Measurements from ENCODE around the gene LRRC25. TPM values are rescaled to one million over a fixed set of nuclear protein-coding genes. Genes with fewer than 3 reads are reported as not detected.
"Not testable (repeated sequence)": the region's sequence is repeated elsewhere in the genome, so short reads cannot be mapped to it uniquely, and the experiment has no call there.

The LRRC25 gene
- total RNA-seq, 1 experiment from 2014 or later = 0.12 TPM

DNA sequence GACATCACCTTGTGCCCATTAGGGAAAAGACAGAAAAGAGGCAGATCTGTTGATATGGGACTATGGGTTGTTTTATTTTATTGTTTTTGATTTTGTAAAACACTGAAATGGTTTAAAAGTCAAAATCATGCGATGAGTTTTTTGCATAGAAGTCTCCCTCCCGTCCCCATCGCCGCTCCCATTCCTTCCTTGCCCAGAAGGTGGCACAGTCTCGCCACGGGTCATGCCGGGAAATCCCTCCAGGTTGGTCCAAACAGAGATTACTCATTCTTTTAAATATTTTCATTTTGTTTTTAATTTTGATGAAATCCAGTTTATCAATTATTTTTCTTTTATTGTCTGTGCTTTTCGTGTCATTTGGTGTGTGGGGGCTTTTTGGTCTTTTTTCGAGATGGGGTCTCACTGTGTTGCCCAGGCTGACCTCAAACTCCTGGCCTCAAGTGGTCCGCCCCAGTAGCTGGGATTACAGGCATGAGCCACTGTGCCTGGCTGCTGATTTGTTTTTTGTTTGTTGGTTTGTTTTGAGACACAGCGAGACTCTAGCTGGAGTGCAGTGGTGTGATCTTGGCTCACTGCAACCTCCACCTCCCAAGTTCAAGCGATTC lies 47.8 kb downstream of the LRRC25 start:
- H3K36me3 ChIP-seq (ENCODE audit: control insufficient read depth in 1 of 2, insufficient read depth in 2 of 2, low read length in 2 of 2) = no peaks in the 10 kb centered on the region
- ATAC-seq (peak; percentile 83), DNase-seq (ENCODE audit: low read depth, low spot score) (no peak)
- ChIA-PET RAD21 (ENCODE audit: low non-redundant PET in 1 of 2, low total read pairs in 2 of 2, uncharacterized antibody in 2 of 2, unreplicated experiment in 2 of 2) (interaction anchor here in 1 of 2 experiments (1.7 kb wide), 1 partner anchor 61 kb away, joined by 4 read pairs; no protein-coding TSS in a partner anchor), POLR2A (interaction anchor here (0.6 to 1.9 kb wide), 8 partner anchors 23 to 70 kb away, joined by 3 to 13 read pairs (median 3); partner anchors contain the start of gene GDF15), CTCF (interaction anchor here (0.6 to 2.0 kb wide), 14 partner anchors 9 to 90 kb away, joined by 3 to 18 read pairs (median 3); partner anchors contain the start of genes GDF15 and SSBP4)
- H3K9me2 ChIP-seq (ENCODE audit: insufficient read depth) = no peaks in the 10 kb centered on the region
- no peak overlapping the region for H3K4me3 ChIP-seq (replicated peaks in 1 of 2; ENCODE audit: low read depth in 1 of 2, low read length in 2 of 2)
- no peaks in the 10 kb centered on the region for H3K79me2 ChIP-seq (ENCODE audit: insufficient read depth, low read length)
- no peaks in the 10 kb centered on the region for H3K27me3 ChIP-seq (ENCODE audit: insufficient read depth, low read length)
- TF ChIP-seq SIN3A (IDR thresholded peaks at IDR 0.05; ENCODE audit: low read depth) = no peak
- TF ChIP-seq EZH2phosphoT487 (IDR thresholded peaks at IDR 0.05; ENCODE audit: borderline replicate concordance) = no peak
- no peak for TF ChIP-seq SP1 (IDR thresholded peaks at IDR 0.05; ENCODE audit: low read depth)
- TF ChIP-seq POLR2A (IDR thresholded peaks at IDR 0.05; ENCODE audit: borderline replicate concordance, extremely low read depth, insufficient read depth, insufficient read length) = no peak
- TF ChIP-seq RAD21 (IDR thresholded peaks at IDR 0.05; ENCODE audit: low read depth) = peak; percentile 95
- peak; percentile 86 to 93 (median 89); a peak in 5 of 6 replicates for TF ChIP-seq CTCF (IDR thresholded peaks at IDR 0.05 in 2 of 3, conservative IDR thresholded peaks at IDR 0.05 in 1 of 3; ENCODE audit: borderline replicate concordance in 1 of 3, insufficient read depth in 1 of 3, low read depth in 2 of 3, low read length in 2 of 3)
- intact Hi-C loops (cut with micrococcal nuclease) = loop anchor here (1.0 to 2.0 kb wide), 2 partner anchors 37 to 61 kb away; partner anchors contain the start of gene GDF15
- H3K4me2 ChIP-seq (ENCODE audit: low read length) = no peak overlapping the region; the same call in 1 of the 2 replicates
- no peak overlapping the region for H3K9ac ChIP-seq (ENCODE audit: low read length)
- H4K20me1 ChIP-seq (ENCODE audit: insufficient read depth) = no peaks in the 10 kb centered on the region
- no peak overlapping the region for H3K27ac ChIP-seq (ENCODE audit: low read depth, low read length)
- H3K4me1 ChIP-seq (ENCODE audit: control insufficient read depth in 1 of 2, insufficient read depth in 2 of 2, low read length in 2 of 2) = peaks cover 28 to 37% of the 10 kb centered on the region in 2 experiments
- H2AFZ ChIP-seq (ENCODE audit: low read depth, low read length, poor library complexity, severe bottlenecking) = no peak overlapping the region
- BruUV-seq (replicated peaks) = no TSS peak
- no peaks in the 10 kb centered on the region for H3K9me3 ChIP-seq (ENCODE audit: control insufficient read depth in 1 of 2, insufficient read depth in 1 of 2, low read depth in 1 of 2, low read length in 2 of 2)

DNA sequence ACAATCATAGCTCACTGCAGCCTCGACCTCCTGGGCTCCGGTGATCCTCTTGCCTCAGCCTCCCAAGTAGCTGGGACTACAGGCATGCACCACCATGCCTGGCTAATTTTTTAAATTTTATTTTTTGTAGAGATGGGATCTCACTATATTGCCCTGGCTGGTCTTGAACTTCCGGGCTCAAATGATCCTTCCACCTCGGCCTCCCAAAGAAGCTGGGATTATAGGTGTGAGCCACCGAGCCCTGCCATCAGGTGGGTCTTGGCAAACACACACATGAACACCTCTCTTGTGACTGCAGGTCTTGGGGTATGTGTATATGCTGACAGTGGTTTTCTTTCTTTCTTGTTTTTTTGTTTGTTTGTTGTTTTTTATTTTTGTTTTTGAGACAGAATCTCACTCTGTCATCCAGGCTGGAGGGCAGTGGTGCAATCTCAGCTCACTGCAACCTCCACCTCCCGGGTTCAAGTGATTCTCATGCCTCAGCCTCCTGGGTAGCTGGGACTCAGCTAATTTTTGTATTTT lies 48.5 kb downstream of the LRRC25 start:
- not testable (repeated sequence) for H3K79me2 ChIP-seq (ENCODE audit: insufficient read depth, low read length); DNase-seq (ENCODE audit: low read depth, low spot score); H3K9ac ChIP-seq (ENCODE audit: low read length); H3K36me3 ChIP-seq (ENCODE audit: control insufficient read depth in 1 of 2, insufficient read depth in 2 of 2, low read length in 2 of 2); BruUV-seq (replicated peaks); H3K9me2 ChIP-seq (ENCODE audit: insufficient read depth); ATAC-seq; H3K27ac ChIP-seq (ENCODE audit: low read depth, low read length); H3K9me3 ChIP-seq (ENCODE audit: control insufficient read depth in 1 of 2, insufficient read depth in 1 of 2, low read depth in 1 of 2, low read length in 2 of 2); H3K27me3 ChIP-seq (ENCODE audit: insufficient read depth, low read length); H2AFZ ChIP-seq (ENCODE audit: low read depth, low read length, poor library complexity, severe bottlenecking); H3K4me2 ChIP-seq (ENCODE audit: low read length); H3K4me3 ChIP-seq (replicated peaks in 1 of 2; ENCODE audit: low read depth in 1 of 2, low read length in 2 of 2); H4K20me1 ChIP-seq (ENCODE audit: insufficient read depth)
- ChIA-PET POLR2A (interaction anchor here (0.8 to 1.9 kb wide), 5 partner anchors 31 to 69 kb away, joined by 3 to 13 read pairs (median 3); partner anchors contain the start of gene GDF15), CTCF (interaction anchor here (0.6 to 2.0 kb wide), 11 partner anchors 9 to 73 kb away, joined by 3 to 18 read pairs (median 3); partner anchors contain the start of genes GDF15 and SSBP4), RAD21 (ENCODE audit: low non-redundant PET in 1 of 2, low total read pairs in 2 of 2, uncharacterized antibody in 2 of 2, unreplicated experiment in 2 of 2) (interaction anchor here in 1 of 2 experiments (1.7 kb wide), 1 partner anchor 62 kb away, joined by 4 read pairs; no protein-coding TSS in a partner anchor)
- peaks cover 28 to 37% of the 10 kb centered on the region in 2 experiments for H3K4me1 ChIP-seq (ENCODE audit: control insufficient read depth in 1 of 2, insufficient read depth in 2 of 2, low read length in 2 of 2)
- intact Hi-C loops (cut with micrococcal nuclease) = loop anchor here (1.0 to 2.0 kb wide), 2 partner anchors 38 to 61 kb away; partner anchors contain the start of gene GDF15
